Measurements from ENCODE around the gene PXT1.
"Not testable (repeated sequence)": the region's sequence is repeated elsewhere in the genome, so short reads cannot be mapped to it uniquely, and the experiment has no call there.

PXT1 gene

DNA sequence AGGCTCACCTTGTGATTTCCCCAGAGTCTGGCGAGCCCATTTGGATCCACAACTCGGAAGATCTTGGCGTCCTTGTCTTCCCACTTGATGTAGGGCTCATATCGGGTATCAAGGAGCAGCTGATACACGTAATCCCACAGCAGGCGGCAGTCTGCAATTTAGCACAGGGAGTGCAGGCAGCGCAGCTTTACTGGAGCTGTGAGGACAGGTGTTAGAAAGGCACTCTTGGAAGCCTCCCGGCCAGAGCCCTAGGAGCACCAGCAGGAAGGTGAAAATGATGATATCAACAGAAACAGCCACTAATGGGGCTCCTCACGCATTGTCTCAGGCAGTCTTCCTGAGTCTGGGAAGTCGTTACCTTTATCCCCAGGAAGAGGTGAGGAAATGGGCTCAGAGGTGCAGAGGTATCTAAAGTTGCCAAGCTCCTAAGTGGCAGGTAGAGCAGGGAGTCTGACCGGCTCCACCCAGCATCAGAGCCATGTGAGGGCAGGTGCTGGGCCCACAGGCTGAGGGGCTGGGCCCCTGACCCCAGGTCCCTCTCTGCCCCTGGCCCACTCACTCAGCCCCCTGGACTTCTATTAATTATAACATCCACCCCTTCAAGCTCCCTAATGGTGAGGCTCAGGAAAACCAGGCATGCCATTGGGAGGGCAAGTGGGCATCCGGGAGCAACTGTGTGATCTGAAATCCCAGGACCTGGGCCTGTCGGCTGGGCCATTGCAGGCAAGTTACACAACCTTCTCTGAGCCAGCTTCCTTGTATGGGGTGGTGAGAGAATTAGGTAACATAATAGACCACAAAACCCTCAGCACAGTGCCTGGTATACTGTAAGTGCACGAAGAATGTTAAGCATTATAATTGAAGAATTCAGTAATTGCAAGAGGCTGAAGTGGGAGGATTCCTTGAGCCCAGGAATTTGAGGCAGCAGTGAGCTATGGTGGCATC is 73.5 kb downstream of the PXT1 start:
- DNase-seq (ENCODE audit: low read depth) = no peak

DNA sequence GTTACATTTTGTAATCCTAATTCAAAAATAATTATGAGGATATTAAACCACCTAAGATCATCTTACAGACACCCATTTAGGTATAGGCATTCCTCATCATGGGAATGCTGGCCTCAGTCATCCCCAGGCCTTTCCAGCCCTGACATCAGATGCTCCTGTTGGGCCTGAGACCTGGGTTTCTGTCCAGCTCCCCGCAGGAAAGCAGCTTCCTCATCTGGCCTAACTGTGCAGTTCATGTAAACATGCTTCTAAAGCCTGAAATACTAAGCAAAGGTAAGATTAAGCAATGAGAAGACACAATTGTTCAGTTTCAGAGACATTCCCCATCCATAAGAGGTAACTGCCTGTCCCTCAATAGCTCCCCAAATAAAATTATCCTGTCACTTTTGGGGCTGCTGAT is 74.2 kb downstream of the PXT1 start:
- no peak for DNase-seq (ENCODE audit: low read depth)

GRCh38 chr6:36367743-36368142 is 74.9 kb downstream of the PXT1 start:
- DNase-seq (ENCODE audit: low read depth) = no peak

GRCh38 chr6:36364669-36365479 is 77.8 kb downstream of the PXT1 start:
- DNase-seq (ENCODE audit: low read depth) = no peak

GRCh38 chr6:36364061-36364635 is 78.5 kb downstream of the PXT1 start:
- not testable (repeated sequence) for DNase-seq (ENCODE audit: low read depth)

- DNase-seq (ENCODE audit: low read depth) = not testable (repeated sequence)
These were observed 79.3 kb downstream of the PXT1 start for GRCh38 chr6:36363371-36363752.

- DNase-seq (ENCODE audit: low read depth) = no peak
These were observed 79.9 kb downstream of the PXT1 start for GRCh38 chr6:36362551-36363370.

- no peak for DNase-seq (ENCODE audit: low read depth)
These were observed 81.6 kb downstream of the PXT1 start for GRCh38 chr6:36361071-36361470.

- peak; percentile 33 for DNase-seq (ENCODE audit: low read depth)
These were observed 82.2 kb downstream of the PXT1 start for GRCh38 chr6:36360241-36361054.

- no peak for DNase-seq (ENCODE audit: low read depth)
These were observed 84.3 kb downstream of the PXT1 start for GRCh38 chr6:36358226-36358915.

- DNase-seq (ENCODE audit: low read depth) = no peak
These were observed 84.8 kb downstream of the PXT1 start for GRCh38 chr6:36357872-36358225.

- no peak for DNase-seq (ENCODE audit: low read depth)
These were observed 86.8 kb downstream of the PXT1 start for GRCh38 chr6:36355819-36356218.

DNA sequence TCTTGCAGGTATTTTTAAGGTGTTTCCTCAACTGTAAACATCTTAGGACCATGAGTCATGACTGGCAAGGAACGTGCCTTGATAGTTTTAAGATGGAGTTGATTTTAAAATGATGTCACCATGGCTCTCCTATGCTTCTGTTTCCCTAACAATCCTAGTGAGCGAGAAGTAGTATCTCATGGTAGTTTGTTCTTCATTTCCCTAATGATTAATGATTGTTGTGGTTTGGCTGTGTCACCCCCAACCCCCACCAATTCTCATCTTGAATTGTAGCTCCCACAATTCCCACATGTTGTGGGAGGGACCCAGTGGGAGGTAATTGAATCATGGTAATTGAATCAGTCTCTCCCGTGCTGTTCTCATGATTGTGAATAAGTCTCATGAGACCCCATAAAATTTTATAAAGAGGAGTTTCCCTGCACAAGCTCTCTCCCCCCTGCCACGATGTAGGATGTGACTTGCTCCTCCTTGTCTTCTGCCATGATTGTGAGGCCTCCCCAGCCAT is 89.2 kb downstream of the PXT1 start:
- DNase-seq (ENCODE audit: low read depth) = no peak

GRCh38 chr6:36352477-36353157 is 90.0 kb downstream of the PXT1 start:
- DNase-seq (ENCODE audit: low read depth) = no peak

DNA sequence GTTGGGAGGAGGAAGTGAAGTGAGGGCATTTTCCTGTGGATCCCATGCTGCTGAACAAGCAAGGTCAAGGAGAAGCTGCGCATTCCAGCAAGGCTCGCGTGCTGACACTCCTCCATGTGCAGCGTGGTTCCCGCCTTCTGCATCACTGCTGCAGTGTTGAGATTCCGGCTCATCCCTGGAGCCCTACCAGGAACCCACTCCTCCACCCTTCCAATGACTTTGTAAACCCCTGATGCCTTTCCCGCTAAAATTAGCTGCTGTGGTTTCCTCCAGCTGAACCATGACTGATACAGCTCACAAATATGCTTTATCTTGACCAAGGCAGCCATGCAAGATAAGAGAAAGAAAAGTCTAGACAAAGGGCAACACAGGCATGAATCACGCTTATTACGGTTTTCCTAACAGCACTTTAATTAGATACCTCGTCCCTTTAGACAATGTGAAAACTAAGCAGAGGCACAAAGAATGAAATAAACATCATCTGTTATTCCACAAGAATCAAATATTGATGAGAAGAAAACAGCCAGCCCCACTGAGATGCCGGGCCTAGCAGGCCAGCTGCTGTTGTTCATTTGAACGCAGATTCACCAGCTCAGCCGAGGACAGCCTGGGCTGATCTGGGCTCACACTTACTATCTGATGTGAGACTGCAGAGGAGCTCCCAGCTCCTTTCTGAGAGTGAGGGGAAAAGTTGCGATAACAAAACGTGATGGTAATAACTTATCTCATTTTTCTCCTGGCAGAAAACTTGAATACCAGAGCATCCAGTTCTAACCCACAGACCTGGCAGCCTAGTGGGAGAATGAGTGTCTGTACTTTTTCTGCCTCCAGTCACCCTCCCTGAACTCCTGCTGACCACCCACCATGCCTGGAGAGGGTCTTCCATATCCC is 91.7 kb downstream of the PXT1 start:
- DNase-seq (ENCODE audit: low read depth) = no peak

DNA sequence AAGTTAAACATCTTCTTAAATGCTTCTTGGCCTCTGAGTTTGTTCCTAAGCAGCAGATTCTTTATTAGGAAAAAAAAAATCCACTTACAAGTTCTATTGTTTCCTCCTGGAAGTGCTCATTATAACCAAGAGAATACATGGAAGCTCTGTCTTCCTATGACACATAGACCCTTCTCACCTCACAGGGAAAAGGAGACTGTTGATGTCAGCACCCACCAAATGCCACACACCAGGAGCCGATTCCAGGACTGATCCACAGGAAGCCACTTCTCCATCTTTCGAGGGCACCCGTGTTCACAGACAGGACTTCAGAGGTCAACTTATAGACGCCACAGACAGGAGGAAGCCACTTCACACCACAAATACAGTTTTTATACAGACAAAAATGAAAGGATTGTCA is 92.6 kb downstream of the PXT1 start:
- no peak for DNase-seq (ENCODE audit: low read depth)

DNA sequence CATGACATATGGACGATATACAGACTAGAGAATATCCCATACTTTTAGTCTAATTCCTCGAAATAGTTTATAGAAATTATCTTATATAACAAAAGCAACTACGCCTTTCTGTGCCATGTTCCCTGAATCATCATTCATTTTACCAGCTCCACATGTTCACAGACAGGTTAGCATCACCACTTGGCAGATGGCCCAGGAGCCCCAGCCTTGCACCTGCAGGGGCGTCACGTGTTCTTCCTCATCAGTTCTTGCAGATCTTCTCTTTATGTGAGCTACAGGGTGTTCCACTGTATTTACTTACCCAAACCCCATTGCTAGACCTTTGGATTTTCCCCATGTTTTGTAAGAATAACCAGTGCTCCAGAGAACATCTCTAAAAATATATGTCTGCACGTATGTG is 93.4 kb downstream of the PXT1 start:
- DNase-seq (ENCODE audit: low read depth) = no peak

DNA sequence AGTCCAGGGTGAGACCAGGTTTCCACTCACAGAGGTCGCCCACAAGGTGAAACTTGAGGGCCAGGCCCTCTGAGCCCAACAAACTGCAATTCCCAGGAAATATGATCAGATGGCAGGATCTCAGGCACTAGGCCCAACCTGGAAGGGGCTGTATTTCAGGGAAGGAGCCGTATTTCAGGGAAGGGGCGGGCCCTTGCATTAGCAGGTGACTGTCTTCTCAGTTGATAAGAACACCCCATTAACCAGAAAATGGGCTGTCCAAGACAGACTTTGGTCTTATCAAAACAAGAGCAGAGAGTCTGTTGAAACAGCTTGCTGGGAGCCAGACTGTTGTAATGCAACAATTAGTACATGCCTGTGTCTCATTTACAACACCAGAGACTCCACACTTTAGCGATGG is 95.0 kb downstream of the PXT1 start:
- no peak for DNase-seq (ENCODE audit: low read depth)
